Measurements from ENCODE around the gene PDHX. TPM values are rescaled to one million over a fixed set of nuclear protein-coding genes. Genes with fewer than 3 reads are reported as not detected.

The PDHX gene
- total and polyA plus RNA-seq, 2 of the 4 experiments (the other 2 are of a cell fraction), result 19.8 to 26.7 TPM

- TF ChIP-seq USF2 (IDR thresholded peaks at IDR 0.05; ENCODE audit: low read depth, low read length), result no peak
- TF ChIP-seq RAD21 (IDR thresholded peaks at IDR 0.05; ENCODE audit: low read length), result no peak
These were observed 70.6 kb downstream of the PDHX start (continued) for GRCh38 chr11:34986883-34987520.

GRCh38 chr11:34987617-34988016 lies 71.2 kb downstream of the PDHX start:
- intact Hi-C loops (cut with micrococcal nuclease) (no loop called here), dilution Hi-C loops (cut with HindIII; ENCODE audit: low sequenced_read_pairs, unreplicated experiment) (no loop called here), in situ Hi-C loops (cut with MboI; ENCODE audit: low sequenced_read_pairs) (no loop called here)
- peak; percentile 25 for ATAC-seq (ENCODE audit: low read depth)
- H2BK5ac ChIP-seq (ENCODE audit: low read depth, low read length, poor library complexity, severe bottlenecking), result peak overlapping the region; percentile 76
- peak overlapping the region; percentile 83; the same call in 1 of the 2 replicates for H3K23ac ChIP-seq (ENCODE audit: low read depth, low read length)
- 0 out of 2 replicates have a peak overlapping the region, but pooled peaks have one; percentile 10 for H3K4me2 ChIP-seq (ENCODE audit: low read depth, low read length)
- peak overlapping the region; percentile 61 for H3K14ac ChIP-seq (replicated peaks; ENCODE audit: low read depth, low read length)
- peak overlapping the region; percentile 31; the same call in 1 of the 2 replicates for H3K4ac ChIP-seq (ENCODE audit: low read depth, low read length)
- H3K4me1 ChIP-seq (ENCODE audit: control insufficient read depth, insufficient read depth, low read length), result peaks cover 10% of the 10 kb centered on the region
- H3K9me3 ChIP-seq (ENCODE audit: control insufficient read depth, insufficient read depth, low read length), result no peaks in the 10 kb centered on the region
- H3K9ac ChIP-seq (ENCODE audit: low read depth, low read length), result no peak overlapping the region
- peaks cover 7% of the 10 kb centered on the region for H3K9me1 ChIP-seq (ENCODE audit: insufficient read depth, low read length)
- no peak overlapping the region; the same call in 1 of the 2 replicates for H4K5ac ChIP-seq (ENCODE audit: low read depth, low read length)
- DNase-seq, result peak; percentile 62
- CTCF ChIA-PET, result interaction anchor here (1.6 kb wide), 1 partner anchor 404 kb away, joined by 3 read pairs; no protein-coding TSS in a partner anchor
- no peaks in the 10 kb centered on the region for H4K20me1 ChIP-seq (ENCODE audit: insufficient read depth, low read length)
- no CpG with 5 or more reads among the region's 5 CpGs for WGBS, 2 experiments (ENCODE audit: extremely low coverage in 2 of 2, insufficient read length in 1 of 2)
- H2AFZ ChIP-seq (replicated peaks; ENCODE audit: low read length, poor library complexity), result no peak overlapping the region
- peak overlapping the region; percentile 5; the same call in 1 of the 2 replicates for H2BK20ac ChIP-seq (ENCODE audit: low read depth, low read length)
- peaks cover 18 to 33% of the 10 kb centered on the region in 2 experiments for H3K79me1 ChIP-seq (ENCODE audit: low read depth in 1 of 2, low read length in 2 of 2)
- H3K36me3 ChIP-seq (ENCODE audit: control insufficient read depth, insufficient read depth, low read length), result peaks cover 13% of the 10 kb centered on the region
- H3K18ac ChIP-seq (ENCODE audit: low read depth, low read length), result no peak overlapping the region
- peak overlapping the region; percentile 11; the same call in 1 of the 2 replicates for H3K27ac ChIP-seq (ENCODE audit: insufficient read depth, low read length)
- H2BK120ac ChIP-seq (ENCODE audit: low read depth, low read length), result no peak overlapping the region
- H2AK9ac ChIP-seq (replicated peaks; ENCODE audit: low read depth, low read length, poor library complexity), result no peak overlapping the region
- no peak overlapping the region for H3K56ac ChIP-seq (ENCODE audit: extremely low read depth, insufficient read depth, low read length)
- BruUV-seq (replicated peaks), result no TSS peak
- no peak overlapping the region for H4K91ac ChIP-seq (ENCODE audit: insufficient read depth, low read depth, low read length)
- no peaks in the 10 kb centered on the region for H3K27me3 ChIP-seq (ENCODE audit: control insufficient read depth, insufficient read depth, low read length)
- H2AK5ac ChIP-seq (ENCODE audit: low read depth, low read length), result peak overlapping the region; percentile 48; the same call in 1 of the 2 replicates
- POLR2A ChIA-PET (ENCODE audit: unreplicated experiment), result interaction anchor here (0.5 to 1.3 kb wide), 2 partner anchors 151 to 157 kb away, joined by 3 to 6 read pairs; partner anchors contain the start of gene CD44
- H4K8ac ChIP-seq (ENCODE audit: low read depth in 2 of 2, low read length in 2 of 2), result peak overlapping the region in 1 of 2 experiments; percentile 43; a peak in 1 of 4 replicates
- H2BK15ac ChIP-seq (ENCODE audit: low read depth, low read length), result no peak overlapping the region
- H3K4me3 ChIP-seq (ENCODE audit: insufficient read depth, low read depth, low read length), result no peak overlapping the region
- 0 out of 2 replicates have a peak, but pooled peaks have one; percentile 7 for TF ChIP-seq CEBPB (IDR thresholded peaks at IDR 0.05; ENCODE audit: low read depth, low read length)
- TF ChIP-seq USF2 (IDR thresholded peaks at IDR 0.05; ENCODE audit: low read depth, low read length), result no peak
- peak; percentile 35; the same call in 1 of the 2 replicates for TF ChIP-seq MAFK (IDR thresholded peaks at IDR 0.05; ENCODE audit: low read depth, low read length)
